ENCODE measurements around the gene MIPOL1. TPM values are rescaled to one million over a fixed set of nuclear protein-coding genes. Genes with fewer than 3 reads are reported as not detected.

Gene MIPOL1
- total RNA-seq, 2 experiments from 2014 or later, result not detected

DNA sequence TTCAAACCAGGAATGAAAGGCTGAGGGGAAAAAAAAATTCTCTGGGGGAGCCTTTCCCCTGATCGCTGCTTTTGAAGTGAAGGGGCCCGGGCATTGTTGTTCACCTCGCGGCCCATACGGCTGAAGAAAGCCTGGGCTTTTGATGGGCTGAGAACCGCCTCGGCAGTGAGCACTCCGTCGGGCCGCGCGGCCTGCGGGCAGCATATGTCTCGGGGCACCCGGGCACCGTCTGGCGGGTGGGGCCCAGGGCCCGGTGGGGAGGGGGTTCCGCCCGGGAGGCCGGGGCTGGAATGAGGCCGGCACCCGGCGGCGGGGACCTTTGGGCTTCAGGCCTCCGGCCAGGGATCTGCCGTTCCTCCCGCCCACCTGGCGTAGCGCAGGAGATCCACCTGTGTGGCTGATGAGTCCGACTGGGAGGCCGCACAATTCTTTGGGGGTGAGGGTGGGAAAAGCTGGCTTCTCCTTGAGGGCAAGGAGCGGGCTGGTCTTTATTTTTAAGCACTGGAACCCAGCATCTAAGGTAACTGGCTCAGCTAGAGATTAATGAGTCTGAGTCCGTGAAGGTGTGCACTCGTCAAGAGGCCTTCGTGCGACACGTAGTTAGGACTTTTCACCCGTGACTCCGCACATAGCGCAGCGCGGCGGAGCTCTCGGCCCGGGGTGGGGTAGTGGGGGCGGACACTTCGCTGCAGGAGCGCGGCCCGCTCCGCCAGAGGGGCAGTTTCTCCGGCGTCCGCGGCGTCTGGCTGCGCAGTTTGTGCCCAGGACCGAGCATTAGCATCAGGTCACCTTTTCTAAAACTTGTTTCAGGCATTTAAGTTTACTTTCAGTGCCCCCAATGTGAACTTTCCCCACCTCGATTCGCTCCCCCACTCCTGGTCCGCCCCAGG, 386.7 kb downstream of the MIPOL1 start:
- H2AFZ ChIP-seq (ENCODE audit: low read length), result no peak overlapping the region
- H3K4me3 ChIP-seq (ENCODE audit: low read depth, low read length, poor library complexity, severe bottlenecking), result no peak overlapping the region
- no peaks in the 10 kb centered on the region for H3K36me3 ChIP-seq (ENCODE audit: insufficient read depth, low read length)
- ChIA-PET POLR2A (no interaction called here), CTCF (ENCODE audit: unreplicated experiment) (no interaction called here)
- no peaks in the 10 kb centered on the region for H3K79me2 ChIP-seq (ENCODE audit: insufficient read depth, low read depth, low read length)
- no peak overlapping the region for H3K27ac ChIP-seq (ENCODE audit: low read depth, low read length, poor library complexity, severe bottlenecking)
- intact Hi-C loops (cut with micrococcal nuclease; ENCODE audit: unreplicated experiment), result no loop called here
- H3K9me2 ChIP-seq (ENCODE audit: insufficient read depth, low read length), result no peaks in the 10 kb centered on the region
- no peaks in the 10 kb centered on the region for H3K9me3 ChIP-seq (ENCODE audit: low read length)
- no peak for DNase-seq (ENCODE audit: low spot score)
- H3K4me1 ChIP-seq (ENCODE audit: insufficient read depth, low read length, poor library complexity, severe bottlenecking), result no peaks in the 10 kb centered on the region
- TF ChIP-seq EZH2phosphoT487 (IDR thresholded peaks at IDR 0.05; ENCODE audit: borderline replicate concordance, low read depth, low read length) (no peak), CTCF (conservative IDR thresholded peaks at IDR 0.05; ENCODE audit: low read length) (no peak)
- no peaks in the 10 kb centered on the region; the same call in 1 of the 2 replicates for H4K20me1 ChIP-seq (ENCODE audit: insufficient read depth, low read length)
- H3K4me2 ChIP-seq (ENCODE audit: low read length), result no peak overlapping the region
- BruUV-seq (replicated peaks), result no TSS peak

GRCh38 chr14:37585101-37585511, 387.4 kb downstream of the MIPOL1 start:
- no peak overlapping the region for H3K4me2 ChIP-seq (ENCODE audit: low read length)
- no peaks in the 10 kb centered on the region for H3K36me3 ChIP-seq (ENCODE audit: insufficient read depth, low read length)
- TF ChIP-seq EZH2phosphoT487 (IDR thresholded peaks at IDR 0.05; ENCODE audit: borderline replicate concordance, low read depth, low read length), result no peak
- no peak for TF ChIP-seq CTCF (conservative IDR thresholded peaks at IDR 0.05; ENCODE audit: low read length)
- intact Hi-C loops (cut with micrococcal nuclease; ENCODE audit: unreplicated experiment), result no loop called here
- no peaks in the 10 kb centered on the region for H3K9me3 ChIP-seq (ENCODE audit: low read length)
- H3K4me1 ChIP-seq (ENCODE audit: insufficient read depth, low read length, poor library complexity, severe bottlenecking), result no peaks in the 10 kb centered on the region
- H3K79me2 ChIP-seq (ENCODE audit: insufficient read depth, low read depth, low read length), result no peaks in the 10 kb centered on the region
- ChIA-PET POLR2A (no interaction called here), CTCF (ENCODE audit: unreplicated experiment) (no interaction called here)
- H3K4me3 ChIP-seq (ENCODE audit: low read depth, low read length, poor library complexity, severe bottlenecking), result no peak overlapping the region
- BruUV-seq (replicated peaks), result no TSS peak
- no peak overlapping the region for H3K27ac ChIP-seq (ENCODE audit: low read depth, low read length, poor library complexity, severe bottlenecking)
- DNase-seq (ENCODE audit: low spot score), result no peak
- H3K9me2 ChIP-seq (ENCODE audit: insufficient read depth, low read length), result no peaks in the 10 kb centered on the region
- no peak overlapping the region for H2AFZ ChIP-seq (ENCODE audit: low read length)
- no peaks in the 10 kb centered on the region; the same call in 1 of the 2 replicates for H4K20me1 ChIP-seq (ENCODE audit: insufficient read depth, low read length)
